ENCODE measurements around the gene MACROD2.

MACROD2 gene

GRCh38 chr20:15422966-15423365 is 1427.7 kb downstream of the MACROD2 start:
- no peak for DNase-seq

DNA sequence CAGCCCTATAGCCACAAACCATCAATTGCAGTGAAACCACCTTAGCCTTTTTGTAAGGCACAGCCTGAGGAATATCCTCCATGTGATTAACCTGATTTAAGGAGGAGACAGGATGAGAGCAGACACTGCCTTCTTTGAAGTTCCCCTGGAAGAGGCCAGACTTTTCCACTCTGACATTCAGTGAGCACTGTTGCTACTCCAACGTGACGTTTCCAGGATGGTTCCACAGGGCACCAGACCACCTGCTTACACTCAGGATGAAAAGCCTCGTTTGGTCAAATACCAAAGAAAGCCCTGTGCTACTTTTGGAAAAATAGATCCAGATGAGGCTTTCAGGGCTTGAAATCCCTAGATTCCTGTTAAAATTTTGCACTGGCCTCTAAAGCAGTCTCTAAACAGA is 1444.2 kb downstream of the MACROD2 start:
- DNase-seq, result no peak

GRCh38 chr20:15440049-15440820 is 1444.9 kb downstream of the MACROD2 start:
- DNase-seq, result no peak

DNA sequence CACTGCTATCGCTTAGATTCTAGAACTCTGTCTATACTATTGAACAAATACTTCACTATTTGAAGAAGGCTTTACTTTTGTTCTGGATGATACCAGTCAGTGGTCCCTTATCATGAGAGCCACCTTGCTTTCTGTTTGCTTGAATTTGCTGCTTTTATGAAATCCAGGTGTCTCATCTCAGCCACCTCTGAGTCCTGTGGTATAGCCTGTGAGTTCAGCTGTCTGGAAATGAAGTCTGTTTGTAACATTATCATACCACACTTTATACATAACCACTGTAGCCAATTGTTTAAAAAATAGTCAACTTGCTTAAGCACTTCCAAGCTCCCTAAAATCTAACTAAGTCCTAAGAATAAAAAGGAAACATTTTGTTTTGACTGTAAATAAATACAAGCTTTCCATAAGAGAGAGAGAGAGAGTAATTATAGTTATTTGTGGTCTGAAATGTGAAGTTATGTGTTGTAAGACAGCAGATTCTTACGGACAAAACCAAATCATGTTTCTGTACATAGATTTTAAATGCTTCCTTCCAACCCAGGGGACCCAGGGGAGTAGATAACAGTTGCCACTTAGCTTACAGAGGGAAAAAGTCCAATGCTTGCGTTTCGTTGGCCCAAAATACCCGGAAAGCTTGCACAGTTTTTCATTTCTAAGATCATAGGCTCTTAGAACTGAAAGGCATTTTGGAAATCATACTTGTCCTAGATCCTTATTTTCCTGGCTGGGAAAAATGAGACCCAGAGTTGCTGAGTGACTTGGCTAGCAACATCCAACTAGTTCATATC is 1449.9 kb downstream of the MACROD2 start:
- DNase-seq, result no peak

DNA sequence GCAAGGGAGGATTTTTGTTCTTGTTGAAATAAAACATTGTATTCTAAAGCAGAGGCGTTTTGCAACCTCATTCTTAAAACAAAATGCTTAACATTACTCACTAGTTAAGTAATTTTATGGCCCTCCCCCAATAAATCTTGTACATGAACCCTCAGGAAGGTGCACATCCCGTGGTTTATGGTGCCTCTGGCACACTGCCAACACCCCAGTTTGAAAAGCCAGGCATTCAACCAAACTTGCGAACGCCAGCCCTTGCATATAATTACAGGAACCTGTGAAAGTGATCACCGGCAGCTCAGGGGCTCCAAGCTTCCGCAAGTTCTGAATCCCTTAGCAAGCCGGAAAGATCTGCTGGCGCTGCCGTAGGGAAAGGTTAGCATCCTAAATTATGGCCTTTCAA is 1451.1 kb downstream of the MACROD2 start:
- no peak for DNase-seq

DNA sequence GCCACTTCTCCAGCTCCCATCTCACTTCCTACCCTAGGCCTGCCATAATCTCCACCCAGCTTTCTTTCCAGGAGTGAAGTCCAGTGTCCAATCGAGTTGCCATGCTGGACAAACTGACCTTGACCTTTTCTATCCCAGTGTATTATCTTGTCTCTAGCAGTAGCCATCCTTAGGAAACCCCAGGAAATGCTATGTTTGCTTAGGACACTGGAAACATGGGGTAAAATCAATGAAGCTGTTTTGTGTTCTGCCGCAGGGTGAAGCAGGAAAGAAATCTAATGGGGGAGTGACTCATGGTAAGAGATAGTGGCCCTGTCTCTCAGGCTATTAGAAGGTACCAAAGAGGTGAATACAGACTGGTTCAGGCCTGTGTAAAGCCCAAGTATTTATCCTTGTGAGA is 1452.2 kb downstream of the MACROD2 start:
- no peak for DNase-seq

DNA sequence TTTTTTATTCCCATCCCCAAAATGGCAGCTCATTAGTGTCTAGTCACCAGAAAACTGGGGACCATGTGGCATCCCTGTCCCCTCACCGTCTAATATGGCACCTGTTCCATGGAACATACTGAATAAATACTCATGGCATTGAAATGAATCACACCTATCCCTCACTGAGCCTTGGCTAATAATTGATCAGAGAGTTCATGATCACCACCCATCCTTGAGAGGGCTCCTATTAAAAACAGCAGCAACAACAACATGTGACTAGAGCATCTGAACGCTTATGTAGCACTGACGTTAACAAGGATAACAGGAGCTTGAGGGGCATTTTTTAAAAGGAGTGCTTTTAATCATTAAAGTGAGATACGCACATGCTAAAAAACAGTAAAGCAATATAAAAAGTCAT is 1453.7 kb downstream of the MACROD2 start:
- DNase-seq, result no peak

GRCh38 chr20:15451241-15451640 is 1455.9 kb downstream of the MACROD2 start:
- DNase-seq, result no peak

DNA sequence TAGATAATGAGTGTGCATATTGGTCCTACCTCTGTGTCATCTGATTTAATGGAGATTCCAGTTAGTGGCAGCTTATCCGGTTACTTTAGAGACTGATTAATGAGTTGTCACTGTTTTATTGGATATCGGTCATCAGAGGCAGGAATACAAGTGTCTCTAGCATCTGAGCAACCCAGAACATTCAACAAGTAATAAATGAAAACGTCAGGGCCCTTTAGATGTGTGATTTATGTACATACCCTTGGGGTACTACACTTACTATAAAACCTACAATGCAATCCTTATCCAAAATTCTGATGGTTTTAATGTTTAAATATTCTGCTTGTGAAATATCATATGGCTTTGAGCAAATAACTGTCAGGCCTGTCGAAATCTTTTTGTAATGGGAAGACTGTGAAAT is 1460.0 kb downstream of the MACROD2 start:
- DNase-seq, result no peak

DNA sequence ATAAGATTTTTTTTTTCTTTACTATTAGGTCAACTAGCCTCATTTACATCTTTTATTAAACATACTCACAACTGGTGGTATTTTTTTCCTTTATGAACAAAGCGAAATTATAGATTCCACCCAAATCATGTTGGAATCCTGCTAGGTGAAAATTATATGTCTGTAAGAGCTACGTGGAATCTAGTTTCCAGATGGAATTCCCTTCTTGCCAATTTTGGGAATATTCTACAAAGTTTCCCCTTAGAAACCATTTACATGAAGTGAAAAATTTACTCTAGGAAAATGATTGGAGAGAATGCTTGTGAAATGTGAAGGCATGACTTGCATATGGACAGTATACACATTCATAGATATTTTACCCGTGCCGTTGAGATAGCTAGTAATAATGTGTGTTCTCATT is 1466.6 kb downstream of the MACROD2 start:
- DNase-seq, result no peak

DNA sequence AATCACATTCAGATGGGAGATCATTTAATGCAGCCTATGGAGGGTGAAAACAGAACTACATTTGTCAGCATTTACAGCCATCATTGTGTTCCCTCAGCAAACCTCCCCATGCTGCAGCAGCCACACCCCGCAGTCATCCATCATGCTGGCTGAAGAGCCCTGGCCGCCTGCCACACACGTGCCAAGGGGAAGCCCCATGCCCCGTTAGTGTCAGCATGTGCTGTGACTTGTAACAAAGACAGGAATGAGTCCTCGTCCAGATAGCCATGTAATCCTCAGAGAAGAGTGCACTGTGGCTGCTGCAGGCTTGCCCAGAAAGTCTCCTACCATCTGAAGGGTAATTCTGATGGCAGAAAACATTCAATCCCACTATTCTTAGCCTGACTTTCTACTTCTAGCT is 1480.2 kb downstream of the MACROD2 start:
- no peak for DNase-seq

DNA sequence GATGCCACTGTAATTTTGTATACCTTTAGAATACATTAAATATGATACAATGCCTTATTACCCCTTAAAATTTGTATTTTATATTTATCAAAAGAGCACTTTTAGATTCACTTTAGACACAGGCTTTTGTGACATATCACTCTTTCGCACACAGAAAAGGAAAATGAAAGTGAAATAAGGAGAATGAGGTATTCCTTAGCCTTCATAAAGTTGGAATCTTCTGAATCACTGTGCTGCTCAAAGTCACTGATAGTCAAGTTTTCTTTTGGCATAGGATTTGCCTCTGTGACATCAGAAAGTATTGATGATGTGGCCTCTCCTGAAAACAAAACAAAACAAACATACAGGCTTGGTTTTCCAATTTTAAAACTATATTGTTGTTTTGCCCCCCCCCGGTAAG is 1480.9 kb downstream of the MACROD2 start:
- no peak for DNase-seq

GRCh38 chr20:15476781-15477180 is 1481.5 kb downstream of the MACROD2 start:
- no peak for DNase-seq

DNA sequence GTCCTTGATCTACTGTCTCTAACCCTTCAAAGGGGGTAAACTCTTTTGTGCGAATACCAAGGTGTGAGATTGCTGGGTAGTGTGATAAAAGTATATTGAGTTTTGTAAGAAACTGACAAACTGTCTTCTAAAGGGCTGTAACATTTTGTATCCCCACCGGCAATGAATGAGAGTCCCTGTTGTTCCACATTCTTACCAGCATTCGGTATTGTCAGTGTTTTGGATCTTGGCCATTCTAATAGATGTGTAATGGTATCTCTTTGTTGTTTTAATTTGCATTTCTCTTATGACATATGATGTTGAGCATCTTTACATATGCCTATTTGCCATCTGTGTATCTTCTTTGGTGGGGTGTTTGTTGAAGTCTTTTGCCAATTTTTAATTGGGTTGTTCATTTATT is 1487.2 kb downstream of the MACROD2 start:
- DNase-seq, result no peak

DNA sequence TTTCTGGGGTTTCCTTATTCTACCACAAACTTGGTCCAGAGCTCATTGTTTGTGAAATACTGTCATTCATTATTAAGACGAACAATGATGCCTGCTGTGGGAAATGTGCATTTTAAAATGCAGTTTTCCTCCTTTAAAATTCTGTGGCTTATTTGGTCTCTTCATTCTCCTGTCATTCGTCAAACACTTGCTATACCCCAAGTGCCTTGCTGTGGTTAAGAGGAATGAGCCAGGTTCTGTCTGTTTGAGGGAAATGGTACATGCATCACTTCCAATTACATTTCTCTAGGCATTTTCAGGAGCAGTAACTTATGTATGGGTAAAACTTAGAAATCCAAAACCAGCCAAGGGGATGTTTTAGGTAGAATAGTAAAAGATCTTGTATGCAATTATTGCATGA is 1490.2 kb downstream of the MACROD2 start:
- no peak for DNase-seq

DNA sequence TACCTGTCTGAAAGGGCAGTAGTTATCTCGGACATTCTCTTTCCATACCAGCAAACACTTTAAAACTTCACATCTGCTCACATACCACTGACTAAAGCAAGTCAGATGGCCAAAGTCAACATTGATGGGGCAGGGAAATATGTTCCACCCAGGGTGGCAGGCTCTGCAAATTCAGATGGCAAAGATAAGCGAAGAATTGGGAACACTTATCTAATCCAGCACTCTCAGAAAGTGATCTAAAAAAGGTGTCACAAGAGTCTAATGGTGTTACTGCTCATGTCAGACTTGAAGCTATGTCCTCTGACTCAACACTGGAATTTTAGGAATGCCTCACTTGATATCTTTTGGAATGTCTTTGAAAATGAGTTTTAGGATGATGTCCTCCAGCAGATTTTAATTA is 1491.7 kb downstream of the MACROD2 start:
- no peak for DNase-seq

- no peak for DNase-seq
These were observed 1492.4 kb downstream of the MACROD2 start for GRCh38 chr20:15487682-15488081.

DNA sequence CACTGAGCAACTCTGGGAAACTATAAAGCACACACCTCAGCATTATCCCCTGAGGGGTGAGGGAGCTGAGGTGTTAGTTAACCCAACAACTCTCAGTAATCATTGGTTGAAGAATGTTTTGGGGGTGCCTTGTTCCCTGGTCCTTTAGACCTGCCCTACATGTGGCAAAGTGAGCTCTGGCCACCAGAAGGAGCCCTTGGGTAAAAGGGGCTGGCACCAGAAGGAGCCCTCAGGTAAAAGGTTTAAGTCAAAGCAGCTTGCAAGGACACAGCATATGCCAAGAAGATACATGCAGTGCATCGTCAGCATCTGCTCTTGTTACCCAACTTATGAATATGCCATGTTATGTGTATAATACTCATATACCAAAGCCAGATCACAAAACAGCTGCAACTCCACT is 1496.3 kb downstream of the MACROD2 start:
- no peak for DNase-seq

DNA sequence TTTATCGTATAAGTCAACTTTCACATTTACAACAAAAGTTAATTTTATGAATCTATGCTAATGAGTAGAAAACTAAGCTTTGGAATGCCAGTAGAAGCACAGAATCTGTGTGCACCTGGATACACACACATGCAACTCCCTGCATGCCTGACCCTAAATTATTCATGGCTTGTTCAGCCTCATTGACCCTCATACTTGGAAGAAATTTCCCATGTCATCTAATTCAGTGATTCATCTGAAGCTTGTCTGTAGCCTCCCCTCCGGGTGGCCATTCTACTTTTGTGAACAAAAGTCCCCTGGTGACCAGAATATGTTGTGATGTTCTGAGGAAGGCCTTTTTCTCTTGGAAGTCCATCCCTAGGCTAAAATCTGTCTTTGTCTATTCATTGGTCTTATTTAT is 1499.5 kb downstream of the MACROD2 start:
- DNase-seq, result no peak

GRCh38 chr20:15496501-15497039 is 1501.3 kb downstream of the MACROD2 start:
- DNase-seq, result no peak

DNA sequence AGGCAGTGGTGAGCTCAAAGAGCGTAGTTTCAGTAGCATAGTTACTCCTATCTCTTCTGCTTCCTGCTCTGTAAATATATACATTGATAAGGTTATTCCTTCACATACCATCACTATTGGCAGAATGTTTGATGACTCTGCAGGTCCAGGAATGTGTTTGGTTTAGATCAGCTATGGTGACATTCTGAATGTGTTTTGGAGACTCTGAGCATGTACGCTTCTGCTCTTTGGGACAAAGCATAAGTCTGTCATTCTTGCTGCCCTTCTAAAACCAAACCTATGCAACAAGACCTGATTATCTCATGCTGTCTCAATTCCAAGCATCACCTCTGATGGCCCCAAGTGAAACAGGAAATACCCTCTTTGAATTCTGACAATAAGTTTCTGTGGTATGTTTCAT is 1503.6 kb downstream of the MACROD2 start:
- DNase-seq, result no peak

DNA sequence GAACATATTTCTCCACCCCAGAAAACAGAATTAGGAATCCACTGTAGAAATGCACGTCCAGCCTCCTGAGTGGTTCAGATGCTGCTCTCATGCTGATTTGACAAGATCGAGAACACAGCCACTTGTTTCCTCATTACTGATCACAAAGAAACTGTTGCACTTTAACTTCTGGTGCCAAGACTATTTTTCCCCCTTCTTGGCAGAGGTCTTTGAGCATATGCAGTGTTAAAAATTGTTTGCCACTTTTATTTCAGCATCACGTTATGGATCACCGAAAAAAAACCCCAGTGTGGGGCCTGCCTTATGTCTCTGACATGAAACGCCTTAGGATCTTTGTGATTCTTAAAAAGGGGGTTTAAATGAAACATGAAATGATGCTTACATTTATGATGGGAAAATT is 1511.0 kb downstream of the MACROD2 start:
- no peak for DNase-seq

DNA sequence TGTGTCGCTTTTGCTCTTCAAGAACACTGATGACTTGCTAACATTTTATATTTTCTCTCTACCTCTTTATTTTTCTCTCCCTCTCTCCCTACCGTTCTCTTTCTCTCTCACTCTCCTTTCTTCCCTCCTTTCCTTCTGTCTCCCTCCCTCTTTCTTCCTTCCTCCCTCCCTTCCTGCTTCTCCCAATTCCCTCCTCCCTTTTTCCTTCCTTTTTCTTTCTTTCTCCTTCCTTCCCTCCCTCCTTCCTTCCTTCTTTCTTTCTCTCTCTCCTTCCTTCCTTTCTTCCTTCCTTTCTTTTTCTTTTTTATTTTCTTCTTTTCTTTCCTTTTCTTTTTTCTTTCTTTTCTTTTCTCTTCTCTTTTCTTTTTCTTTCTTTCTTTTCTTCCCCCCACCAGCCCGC is 1511.8 kb downstream of the MACROD2 start:
- DNase-seq, result no peak

DNA sequence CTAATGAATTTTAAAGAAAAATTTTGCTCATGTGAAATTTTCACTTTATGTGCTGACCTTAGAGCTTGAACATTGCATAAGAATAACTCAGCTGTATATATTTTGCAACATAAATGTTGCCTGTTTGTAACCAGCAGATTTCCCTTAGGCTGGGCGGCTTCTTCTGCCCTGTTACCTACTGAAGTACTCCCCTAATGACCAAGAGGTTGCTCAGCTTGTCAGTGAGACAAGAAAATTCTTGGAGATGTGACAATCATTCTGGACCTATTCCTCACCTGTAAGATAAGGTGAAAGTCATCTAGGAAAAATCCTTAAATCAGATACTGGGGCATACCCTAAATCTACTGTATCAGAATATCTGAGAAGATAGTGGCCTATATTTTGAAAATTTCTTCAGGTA is 1516.2 kb downstream of the MACROD2 start:
- DNase-seq, result no peak

Measured in NCI-H1092 (cell line).